T-helper 17 cell (primary cell): Measurements from ENCODE around the gene PLA2G4E. TPM values are rescaled to one million over a fixed set of nuclear protein-coding genes. Genes with fewer than 3 reads are reported as not detected.

Source experiments
- ATAC-seq: fragments of 150-1000 bp; cut with Tn5 transposase; 2 replicates; pipeline ENCODE4 v1.10.0; 2021; ENCODE audit warnings: mild to moderate bottlenecking, moderate library complexity
- DNase-seq, 3 donors: peaks; one replicate each; pipeline versions ENCODE4 v3.0.0 to v3.0.0-alpha.2; 2020 to 2021
- H3K9me3 ChIP-seq: one replicate; pipeline ENCODE4 v1.7.0; 2013; ENCODE audit warnings: low read length, mild to moderate bottlenecking; ENCODE audit not compliant: control insufficient read depth, poor library complexity, severe bottlenecking
- H3K27ac Mint-ChIP-seq: one replicate; pipeline ENCODE4 v1.8.0; 2022; ENCODE audit warnings: mild to moderate bottlenecking, moderate library complexity, mixed read lengths
- H3K27me3 Mint-ChIP-seq: one replicate; pipeline ENCODE4 v1.8.0; 2022; ENCODE audit warnings: mixed read lengths
- H3K36me3 Mint-ChIP-seq: one replicate; pipeline ENCODE4 v1.8.0; 2022; ENCODE audit warnings: low read depth, mixed read lengths
- H3K4me1 Mint-ChIP-seq: one replicate; pipeline ENCODE4 v1.8.0; 2022; ENCODE audit warnings: mild to moderate bottlenecking, mixed read lengths
- H3K4me3 Mint-ChIP-seq: one replicate; pipeline ENCODE4 v1.8.0; 2022; ENCODE audit warnings: mild to moderate bottlenecking, moderate library complexity, mixed read lengths
- total RNA-seq, 4 donors: library from RNA in 2 of 4; stranded (reverse) in 2 of 4; gene quantifications; one replicate each; pipeline ENCODE4 v1.2.3 and lab custom pipeline; 2022 to 2026

The PLA2G4E gene
- total RNA-seq, 2 donors from 2014 or later = not detected

GRCh38 chr15:41979493-41980266 is 41.2 kb downstream of the PLA2G4E start:
- H3K4me3 Mint-ChIP-seq = peak overlapping the region; percentile 39
- no peak for DNase-seq
- no peak for ATAC-seq
- H3K36me3 Mint-ChIP-seq = no peaks in the 10 kb centered on the region
- H3K9me3 ChIP-seq = no peaks in the 10 kb centered on the region
- H3K27ac Mint-ChIP-seq = no peak overlapping the region
- peaks cover 16% of the 10 kb centered on the region for H3K4me1 Mint-ChIP-seq
- H3K27me3 Mint-ChIP-seq = peaks cover 9% of the 10 kb centered on the region

- H3K9me3 ChIP-seq = no peaks in the 10 kb centered on the region
- ATAC-seq = no peak
- Mint-ChIP-seq H3K27me3 (peaks cover 19% of the 10 kb centered on the region), H3K27ac (no peak overlapping the region), H3K4me3 (no peak overlapping the region), H3K4me1 (peaks cover 19% of the 10 kb centered on the region), H3K36me3 (no peaks in the 10 kb centered on the region)
- no peak for DNase-seq
Measured at GRCh38 chr15:41978534-41978933, 42.3 kb downstream of the PLA2G4E start.

- peaks cover 19% of the 10 kb centered on the region for H3K4me1 Mint-ChIP-seq
- no peaks in the 10 kb centered on the region for H3K9me3 ChIP-seq
- peaks cover 19% of the 10 kb centered on the region for H3K27me3 Mint-ChIP-seq
- no peak for ATAC-seq
- no peak for DNase-seq
- H3K36me3 Mint-ChIP-seq = no peaks in the 10 kb centered on the region
- no peak overlapping the region for H3K4me3 Mint-ChIP-seq
- H3K27ac Mint-ChIP-seq = no peak overlapping the region
Measured at GRCh38 chr15:41977757-41978383, 43.0 kb downstream of the PLA2G4E start.

GRCh38 chr15:41975669-41976068 is 45.2 kb downstream of the PLA2G4E start:
- Mint-ChIP-seq H3K36me3 (peaks cover 2% of the 10 kb centered on the region), H3K27ac (no peak overlapping the region), H3K4me1 (peaks cover 23% of the 10 kb centered on the region)

GRCh38 chr15:41974041-41974440 is 46.8 kb downstream of the PLA2G4E start:
- H3K27ac Mint-ChIP-seq = no peak overlapping the region
- H3K4me3 Mint-ChIP-seq = peak overlapping the region; percentile 39
- DNase-seq (no peak), ATAC-seq (no peak)
- no peaks in the 10 kb centered on the region for H3K9me3 ChIP-seq
- H3K4me1 Mint-ChIP-seq = peaks cover 31% of the 10 kb centered on the region
- H3K27me3 Mint-ChIP-seq = peaks cover 19% of the 10 kb centered on the region
- peaks cover 2% of the 10 kb centered on the region for H3K36me3 Mint-ChIP-seq

More at GRCh38 chr15:41975669-41976068, 45.2 kb downstream of the PLA2G4E start:
- Mint-ChIP-seq H3K4me3 (no peak overlapping the region), H3K27me3 (peaks cover 19% of the 10 kb centered on the region)
- DNase-seq (no peak), ATAC-seq (no peak)
- no peaks in the 10 kb centered on the region for H3K9me3 ChIP-seq

GRCh38 chr15:41972253-41973242 is 48.3 kb downstream of the PLA2G4E start, which contains the start of gene EHD4:
Gene EHD4, minus strand, starts transcription at chr15:41972557. Its CDS starts 63 bp downstream, at chr15:41972494.
- H3K4me1 Mint-ChIP-seq = peaks cover 41% of the 10 kb centered on the region
- H3K27ac Mint-ChIP-seq = peak within 1 kb of the TSS; percentile 97
- peaks cover 2% of the 10 kb centered on the region for H3K36me3 Mint-ChIP-seq
- H3K9me3 ChIP-seq = no peaks in the 10 kb centered on the region
- DNase-seq (peak; percentile 85 to 88 (median 86)), ATAC-seq (peak; percentile 80)
- H3K27me3 Mint-ChIP-seq = peaks cover 19% of the 10 kb centered on the region
- peak within 1 kb of the TSS; percentile 90 for H3K4me3 Mint-ChIP-seq

- ATAC-seq (no peak), DNase-seq (no peak)
- H3K4me1 Mint-ChIP-seq = peaks cover 45% of the 10 kb centered on the region
- peaks cover 2% of the 10 kb centered on the region for H3K36me3 Mint-ChIP-seq
- H3K4me3 Mint-ChIP-seq = peak overlapping the region; percentile 90
- H3K9me3 ChIP-seq = no peaks in the 10 kb centered on the region
- H3K27me3 Mint-ChIP-seq = peaks cover 19% of the 10 kb centered on the region
- peak overlapping the region; percentile 97 for H3K27ac Mint-ChIP-seq
Measured at GRCh38 chr15:41971895-41972252, 49.0 kb downstream of the PLA2G4E start.

GRCh38 chr15:41971089-41971894 is 49.5 kb downstream of the PLA2G4E start:
- ATAC-seq (peak; percentile 65), DNase-seq (peak; percentile 48 to 65 (median 62))
- Mint-ChIP-seq H3K4me1 (peaks cover 49% of the 10 kb centered on the region), H3K27ac (peak overlapping the region; percentile 97), H3K36me3 (peaks cover 2% of the 10 kb centered on the region), H3K27me3 (peaks cover 19% of the 10 kb centered on the region), H3K4me3 (peak overlapping the region; percentile 90)
- H3K9me3 ChIP-seq = no peaks in the 10 kb centered on the region

GRCh38 chr15:41970456-41970855 is 50.4 kb downstream of the PLA2G4E start:
- Mint-ChIP-seq H3K27me3 (peaks cover 15% of the 10 kb centered on the region), H3K27ac (peak overlapping the region; percentile 97), H3K4me1 (peaks cover 53% of the 10 kb centered on the region), H3K4me3 (peak overlapping the region; percentile 90), H3K36me3 (peaks cover 5% of the 10 kb centered on the region)
- no peaks in the 10 kb centered on the region for H3K9me3 ChIP-seq
- ATAC-seq (no peak), DNase-seq (no peak)

- peak; percentile 54 for ATAC-seq
- Mint-ChIP-seq H3K4me3 (peak overlapping the region; percentile 90), H3K4me1 (peaks cover 53% of the 10 kb centered on the region), H3K27ac (peak overlapping the region; percentile 97), H3K36me3 (peaks cover 5% of the 10 kb centered on the region), H3K27me3 (peaks cover 13% of the 10 kb centered on the region)
- DNase-seq = peak in 2 of 3 donors; percentile 30 to 51
- no peaks in the 10 kb centered on the region for H3K9me3 ChIP-seq
Measured at GRCh38 chr15:41969851-41970431, 50.9 kb downstream of the PLA2G4E start.

GRCh38 chr15:41968701-41969100 is 52.1 kb downstream of the PLA2G4E start:
- no peaks in the 10 kb centered on the region for H3K9me3 ChIP-seq
- Mint-ChIP-seq H3K4me1 (peaks cover 50% of the 10 kb centered on the region), H3K27ac (peak overlapping the region; percentile 97), H3K27me3 (peaks cover under 1% of the 10 kb centered on the region), H3K4me3 (peak overlapping the region; percentile 63), H3K36me3 (peaks cover 5% of the 10 kb centered on the region)
- ATAC-seq (no peak), DNase-seq (no peak)
